HepG2 (cell line): Measurements from ENCODE around the gene FKBP14.

Source experiments
- BCL6 ChIP-seq: IDR thresholded peaks from 2 replicates; pipeline ENCODE4 v1.6.1; 2016; ENCODE audit warnings: missing genetic modification reagents, missing compliant biosample characterization
- EZH2 ChIP-seq: conservative IDR thresholded peaks from 2 replicates; pipeline ENCODE4 v1.6.1; 2012; ENCODE audit warnings: mild to moderate bottlenecking, low read depth, low read length, moderate library complexity
- FOXA1 ChIP-seq, 2 experiments: fragments of 450-650 bp in 1 of 2; sonication (generic) in 1 of 2; formaldehyde crosslinking in 1 of 2; IDR thresholded peaks; 2 replicates each; pipeline versions ENCODE4 v1.4.0 to v1.6.1; 2016 to 2020; ENCODE audit warnings: missing genetic modification reagents in 1 of 2
- KMT2A ChIP-seq: sonication (generic); formaldehyde crosslinking; IDR thresholded peaks from 2 replicates; pipeline ENCODE4 v1.4.0; 2020; ENCODE audit warnings: missing genetic modification reagents
- TEAD2 ChIP-seq: sonication (generic); formaldehyde crosslinking; IDR thresholded peaks from 2 replicates; pipeline ENCODE4 v1.9.0; 2021; ENCODE audit warnings: missing genetic modification reagents
- ZFX ChIP-seq: sonication (generic); formaldehyde crosslinking; IDR thresholded peaks from 2 replicates; pipeline ENCODE4 v1.4.0; 2020; ENCODE audit warnings: mild to moderate bottlenecking, low read depth, missing genetic modification reagents, moderate library complexity
- ZNF24 ChIP-seq: fragments of 450-650 bp; IDR thresholded peaks from 2 replicates; pipeline ENCODE4 v1.6.1; 2017; ENCODE audit warnings: antibody characterized with exemption, mild to moderate bottlenecking
- TF ChIP-seq, protein P1 (sequence below): IDR thresholded peaks from 2 replicates; pipeline ENCODE4 v1.6.1; 2012; ENCODE audit warnings: inconsistent platforms

- TF ChIP-seq ZFX (CRISPR knock-in tag) (no peak), BCL6 (no peak), FOXA1 (IDR thresholded peaks at IDR 0.05) (no peak), FOXA1 (CRISPR knock-in tag; IDR thresholded peaks at IDR 0.05) (no peak), TEAD2 (CRISPR knock-in tag) (no peak), ZNF24 (no peak), EZH2 (no peak), KMT2A (no peak)
- TF ChIP-seq, protein P1, sequence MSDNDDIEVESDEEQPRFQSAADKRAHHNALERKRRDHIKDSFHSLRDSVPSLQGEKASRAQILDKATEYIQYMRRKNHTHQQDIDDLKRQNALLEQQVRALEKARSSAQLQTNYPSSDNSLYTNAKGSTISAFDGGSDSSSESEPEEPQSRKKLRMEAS = no peak
Measured at GRCh38 chr7:29976266-29976665, 50.2 kb downstream of the FKBP14 start.
